Naive thymus-derived CD4-positive, alpha-beta T cell (primary cell): Measurements from ENCODE around the gene NOP9. TPM values are rescaled to one million over a fixed set of nuclear protein-coding genes. Genes with fewer than 3 reads are reported as not detected.

Source experiments
- ATAC-seq: fragments of 150-1000 bp; cut with Tn5 transposase; 2 replicates; pipeline ENCODE4 v1.10.0; 2021; ENCODE audit warnings: mild to moderate bottlenecking, moderate library complexity
- CTCF ChIA-PET: fragments of 350-600 bp; sonication (Branson Sonifier 250); formaldehyde crosslinking; loops from one replicate; lab custom pipeline; 2021; ENCODE audit warnings: antibody characterized with exemption; lab: Charles Lee
- POLR2A ChIA-PET: fragments of 350-600 bp; sonication (Branson Sonifier 250); formaldehyde crosslinking; loops from one replicate; lab custom pipeline; 2021; ENCODE audit warnings: antibody characterized with exemption, inconsistent platforms; lab: Charles Lee
- DNase-seq, 9 donors: peaks; one replicate each; pipeline versions ENCODE4 v3.0.0 to v3.0.0-alpha.2; 2020 to 2022; ENCODE audit warnings: mixed read lengths in 1 of 9
- H3K27ac ChIP-seq: one replicate; pipeline ENCODE4 v1.7.0; 2013; ENCODE audit warnings: mild to moderate bottlenecking, low read depth, low read length, moderate library complexity
- H3K27me3 ChIP-seq, 2 donors: one replicate each; pipeline ENCODE4 v1.7.0; 2013; ENCODE audit warnings: low read length in 2 of 2, mild to moderate bottlenecking in 2 of 2, moderate library complexity in 2 of 2; ENCODE audit not compliant: control insufficient read depth in 2 of 2, insufficient read depth in 2 of 2
- H3K36me3 ChIP-seq, 3 experiments: 1 replicate in 2 of 3; 2 replicates in 1 of 3; pipeline ENCODE4 v1.7.0; 2013; ENCODE audit warnings: low read length in 3 of 3, mild to moderate bottlenecking in 3 of 3, moderate library complexity in 1 of 3; ENCODE audit not compliant: insufficient read depth in 3 of 3, control insufficient read depth in 2 of 3
- H3K4me1 ChIP-seq, 2 donors: one replicate each; pipeline ENCODE4 v1.7.0; 2013; ENCODE audit warnings: low read length in 2 of 2, mild to moderate bottlenecking in 2 of 2, moderate library complexity in 1 of 2; ENCODE audit not compliant: control insufficient read depth in 2 of 2, insufficient read depth in 2 of 2
- H3K4me3 ChIP-seq: 2 replicates; pipeline ENCODE4 v1.7.0; 2013; ENCODE audit warnings: mild to moderate bottlenecking, low read length
- H3K9me3 ChIP-seq, 3 experiments: 1 replicate in 2 of 3; 2 replicates in 1 of 3; pipeline ENCODE4 v1.7.0; 2013; ENCODE audit warnings: low read length in 3 of 3; ENCODE audit not compliant: control insufficient read depth in 2 of 3
- H3K27ac Mint-ChIP-seq, 9 donors: one replicate each; pipeline ENCODE4 v1.8.0; 2020 to 2022; ENCODE audit warnings: mixed read lengths in 9 of 9, mild to moderate bottlenecking in 8 of 9, moderate library complexity in 5 of 9, inconsistent platforms in 2 of 9
- H3K27me3 Mint-ChIP-seq, 5 donors: one replicate each; pipeline ENCODE4 v1.8.0; 2021 to 2022; ENCODE audit warnings: mixed read lengths in 5 of 5, mild to moderate bottlenecking in 1 of 5
- H3K36me3 Mint-ChIP-seq, 5 donors: one replicate each; pipeline ENCODE4 v1.8.0; 2020 to 2022; ENCODE audit warnings: mixed read lengths in 5 of 5, mild to moderate bottlenecking in 3 of 5, inconsistent platforms in 1 of 5
- H3K4me1 Mint-ChIP-seq, 7 donors: one replicate each; pipeline ENCODE4 v1.8.0; 2020 to 2022; ENCODE audit warnings: mixed read lengths in 7 of 7, mild to moderate bottlenecking in 3 of 7, inconsistent platforms in 1 of 7
- H3K4me3 Mint-ChIP-seq, 10 donors: one replicate each; pipeline ENCODE4 v1.8.0; 2020 to 2022; ENCODE audit warnings: mild to moderate bottlenecking in 10 of 10, mixed read lengths in 10 of 10, moderate library complexity in 6 of 10, inconsistent platforms in 2 of 10
- H3K9me3 Mint-ChIP-seq, 11 donors: one replicate each; pipeline ENCODE4 v1.8.0; 2020 to 2022; ENCODE audit warnings: mixed read lengths in 11 of 11, mild to moderate bottlenecking in 4 of 11, inconsistent platforms in 1 of 11, moderate library complexity in 1 of 11
- intact Hi-C, 2 donors: fragments of 100-400 bp; cut with micrococcal nuclease; formaldehyde crosslinking; loops; one replicate each; pipeline ENCODE4 v1.15.1; 2023
- polyA plus RNA-seq, 2 donors: library from polyadenylated mRNA; unstranded; fragments of 300-500 nt; fragmentation: Illumina TruSeq; gene quantifications; one replicate each; pipeline ENCODE4 v1.2.3, GENCODE V29; 2021
- total RNA-seq, 6 experiments: library from RNA in 5 of 6; stranded (reverse) in 5 of 6; gene quantifications; 1 replicate in 5 of 6; 2 replicates in 1 of 6; pipeline ENCODE4 v1.2.3 and lab custom pipeline; 2021 to 2026

NOP9 gene
- total and polyA plus RNA-seq, 7 experiments from 2014 or later: 1.7 to 39.5 (median 23.9) TPM

DNA sequence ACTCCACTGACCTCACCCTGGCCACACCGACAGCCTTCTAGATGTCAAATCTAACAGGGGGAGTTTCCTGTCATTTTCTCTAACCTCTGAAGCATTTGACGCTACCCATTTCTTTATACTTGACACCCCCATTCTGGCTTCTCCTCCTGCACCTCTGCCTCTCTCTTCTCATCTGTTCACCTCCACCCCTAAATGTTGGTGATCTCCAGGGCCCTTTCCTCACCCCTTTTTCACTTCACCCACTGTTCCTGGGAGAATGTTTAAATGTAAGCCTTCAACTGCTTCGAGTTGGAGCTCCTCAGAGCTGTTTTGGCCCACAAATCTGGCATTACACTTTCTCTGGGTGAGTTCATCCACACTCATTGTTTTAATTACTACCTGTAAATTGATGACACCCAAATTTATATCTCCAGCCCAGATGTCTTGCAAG is 27.8 kb upstream of the NOP9 start:
- H3K27me3 Mint-ChIP-seq: no peaks in the 10 kb centered on the region
- peak overlapping the region; percentile 93 to 100 (median 98) for H3K27ac Mint-ChIP-seq
- H3K4me3 Mint-ChIP-seq: peak overlapping the region; percentile 76 to 95 (median 86)
- Histone ChIP-seq H3K4me1 (peaks cover 17 to 23% of the 10 kb centered on the region in 2 donors), H3K27ac (peak overlapping the region; percentile 98), H3K9me3 (no peaks in the 10 kb centered on the region), H3K36me3 (peaks cover 0 to 29% (median 0%) of the 10 kb centered on the region in 3 experiments), H3K4me3 (peak overlapping the region; percentile 16), H3K27me3 (no peaks in the 10 kb centered on the region)
- no peaks in the 10 kb centered on the region for H3K9me3 Mint-ChIP-seq
- CTCF ChIA-PET: interaction anchor here (1.3 to 4.0 kb wide), 8 partner anchors 25 to 61 kb away, joined by 3 to 24 read pairs (median 6); partner anchors contain the start of genes DHRS1, MDP1, NOP9 and TINF2
- no peak for DNase-seq
- no peak for ATAC-seq
- peaks cover 5 to 14% (median 6%) of the 10 kb centered on the region in 5 donors for H3K36me3 Mint-ChIP-seq
- intact Hi-C loops: loop anchor here (1.0 to 5.0 kb wide), 21 partner anchors 7 to 951 kb away; partner anchors contain the start of genes DHRS1 (in 2 of the 2), GMPR2 (in 2 of the 2), IPO4 (in 2 of the 2) and LTB4R2 (in 2 of the 2)
- peaks cover 32 to 53% (median 48%) of the 10 kb centered on the region in 7 donors for H3K4me1 Mint-ChIP-seq
- POLR2A ChIA-PET: interaction anchor here (0.6 to 4.8 kb wide), 20 partner anchors 8 to 165 kb away, joined by 3 to 87 read pairs (median 5); partner anchors contain the start of genes CHMP4A, CIDEB, DHRS1 and EMC9

DNA sequence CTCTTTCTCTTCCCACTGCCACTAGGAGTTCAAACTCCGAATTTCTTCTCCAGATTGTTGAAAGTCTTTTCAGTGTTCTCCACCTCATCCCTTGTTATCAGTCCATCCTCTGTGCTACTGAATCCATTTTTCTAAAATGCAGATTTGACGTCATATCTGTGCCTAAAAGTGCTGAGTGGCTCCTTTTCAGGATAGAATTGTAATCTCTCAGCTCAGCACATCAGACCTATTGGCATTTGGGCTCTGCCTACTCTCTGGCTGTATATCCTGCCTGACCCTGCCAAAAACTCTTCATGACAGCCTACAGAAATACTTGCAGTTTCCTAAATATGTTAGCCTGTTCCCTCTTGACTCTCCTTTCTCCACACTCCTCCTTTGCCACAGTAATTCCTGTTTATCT is 27.2 kb upstream of the NOP9 start:
- Mint-ChIP-seq H3K27me3 (no peaks in the 10 kb centered on the region), H3K4me1 (peaks cover 34 to 55% (median 45%) of the 10 kb centered on the region in 7 donors), H3K4me3 (peak overlapping the region; percentile 63 to 92 (median 80)), H3K9me3 (no peaks in the 10 kb centered on the region), H3K36me3 (peaks cover 0 to 9% (median under 1%) of the 10 kb centered on the region in 5 donors), H3K27ac (peak overlapping the region; percentile 93 to 100 (median 98))
- no peaks in the 10 kb centered on the region for H3K9me3 ChIP-seq
- peaks cover 17 to 23% of the 10 kb centered on the region in 2 donors for H3K4me1 ChIP-seq
- ATAC-seq: no peak
- DNase-seq: no peak
- H3K27me3 ChIP-seq: no peaks in the 10 kb centered on the region
- peaks cover 0 to 23% (median 0%) of the 10 kb centered on the region in 3 experiments for H3K36me3 ChIP-seq
- ChIA-PET POLR2A (interaction anchor here (0.6 to 4.8 kb wide), 11 partner anchors 9 to 165 kb away, joined by 3 to 87 read pairs (median 5); partner anchors contain the start of genes CHMP4A, CIDEB, DHRS1 and LTB4R), CTCF (interaction anchor here (1.3 to 4.0 kb wide), 6 partner anchors 25 to 57 kb away, joined by 3 to 24 read pairs (median 6); partner anchors contain the start of genes DHRS1, MDP1, NOP9 and TINF2)
- no peak overlapping the region for H3K4me3 ChIP-seq
- intact Hi-C loops: loop anchor here (5.0 kb wide), 2 partner anchors 40 to 705 kb away; partner anchors contain the start of genes AP1G2 (in 1 of the 2), LTB4R (in 1 of the 2) and LTB4R2 (in 1 of the 2)
- H3K27ac ChIP-seq: peak overlapping the region; percentile 98

DNA sequence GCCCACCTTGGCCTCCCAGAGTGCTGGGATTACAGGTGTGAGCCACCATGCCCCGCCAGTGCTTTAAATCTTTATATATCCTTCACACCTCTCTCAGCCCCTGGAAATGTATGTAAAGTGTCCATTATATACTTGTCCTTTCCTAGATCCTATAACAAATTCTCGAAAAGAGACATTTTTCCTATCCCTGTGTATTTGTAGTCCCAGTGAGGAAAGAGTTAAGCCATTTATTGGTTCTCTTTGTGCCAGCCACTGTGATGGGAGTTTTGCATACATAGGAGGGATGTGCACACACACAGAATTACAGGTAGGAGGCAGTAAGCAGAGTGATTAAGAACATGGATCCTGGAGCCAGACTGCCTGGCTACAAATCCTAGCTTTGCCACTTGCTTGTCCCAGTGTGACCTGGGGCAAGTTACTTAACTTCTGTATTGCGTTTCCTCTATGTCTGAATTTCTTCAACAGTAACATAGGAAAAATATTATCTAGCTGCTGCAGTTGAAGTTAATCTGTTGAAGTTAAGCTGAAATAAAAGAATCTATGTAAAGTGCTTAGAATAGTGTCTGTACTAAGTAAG is 26.1 kb upstream of the NOP9 start:
- Mint-ChIP-seq H3K4me3 (peak overlapping the region in 7 of 10 donors; percentile 24 to 84 (median 36)), H3K27ac (peak overlapping the region; percentile 75 to 100 (median 97)), H3K36me3 (peaks cover 0 to 9% (median 0%) of the 10 kb centered on the region in 5 donors), H3K9me3 (peaks cover 0 to under 1% (median 0%) of the 10 kb centered on the region in 11 donors), H3K27me3 (no peaks in the 10 kb centered on the region), H3K4me1 (peaks cover 39 to 59% (median 50%) of the 10 kb centered on the region in 7 donors)
- POLR2A ChIA-PET: interaction anchor here (0.7 to 1.2 kb wide), 10 partner anchors 27 to 159 kb away, joined by 3 to 5 read pairs (median 4); partner anchors contain the start of genes DCAF11, GMPR2, KHNYN and LTB4R
- CTCF ChIA-PET: interaction anchor here (0.7 to 1.4 kb wide), 5 partner anchors 21 to 209 kb away, joined by 3 to 4 read pairs (median 4); partner anchors contain the start of genes CIDEB and IRF9
- H3K36me3 ChIP-seq: peaks cover 0 to 14% (median 0%) of the 10 kb centered on the region in 3 experiments
- ATAC-seq (no peak), DNase-seq (no peak)
- H3K9me3 ChIP-seq: no peaks in the 10 kb centered on the region
- no peaks in the 10 kb centered on the region for H3K27me3 ChIP-seq
- peaks cover 17 to 23% of the 10 kb centered on the region in 2 donors for H3K4me1 ChIP-seq
- intact Hi-C loops: loop anchor here (5.0 kb wide), 2 partner anchors 39 to 706 kb away; partner anchors contain the start of genes AP1G2 (in 1 of the 2), LTB4R (in 1 of the 2) and LTB4R2 (in 1 of the 2)
- no peak overlapping the region for H3K4me3 ChIP-seq
- peak overlapping the region; percentile 98 for H3K27ac ChIP-seq

DNA sequence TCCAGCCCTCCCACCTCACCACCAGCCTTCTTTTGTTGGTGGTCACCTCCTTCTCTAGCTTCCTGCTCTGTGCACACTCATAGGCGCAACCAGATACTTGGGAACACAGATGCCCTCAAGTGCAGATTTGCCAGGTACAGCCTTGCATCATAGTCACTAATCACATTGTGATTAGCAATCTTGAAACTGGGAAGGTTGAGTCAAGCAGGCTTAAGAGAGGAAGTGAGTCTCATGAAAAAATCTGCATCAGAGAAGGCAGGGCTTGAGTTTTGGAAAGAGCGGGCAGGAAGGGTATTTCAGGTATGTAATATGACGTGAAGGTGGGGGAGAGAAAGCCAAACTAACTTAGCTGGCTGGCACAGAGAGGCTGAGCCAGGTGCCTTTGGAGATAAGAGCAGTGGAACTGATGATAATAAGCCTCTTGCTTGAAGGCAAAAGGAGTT is 25.5 kb upstream of the NOP9 start:
- peak overlapping the region; percentile 2 to 84 (median 36) for H3K4me3 Mint-ChIP-seq
- H3K36me3 Mint-ChIP-seq: peaks cover 0 to 9% (median 0%) of the 10 kb centered on the region in 5 donors
- Histone ChIP-seq H3K9me3 (no peaks in the 10 kb centered on the region), H3K27me3 (no peaks in the 10 kb centered on the region), H3K36me3 (peaks cover 0 to 8% (median 0%) of the 10 kb centered on the region in 3 experiments), H3K4me3 (no peak overlapping the region), H3K4me1 (peaks cover 18 to 28% of the 10 kb centered on the region in 2 donors), H3K27ac (peak overlapping the region; percentile 98)
- H3K27ac Mint-ChIP-seq: peak overlapping the region; percentile 75 to 100 (median 97)
- H3K9me3 Mint-ChIP-seq: peaks cover 0 to 3% (median 0%) of the 10 kb centered on the region in 11 donors
- H3K4me1 Mint-ChIP-seq: peaks cover 44 to 65% (median 56%) of the 10 kb centered on the region in 7 donors
- CTCF ChIA-PET: interaction anchor here (0.9 to 1.4 kb wide), 4 partner anchors 21 to 113 kb away, joined by 3 to 4 read pairs (median 4); partner anchors contain the start of genes CIDEB and IRF9
- intact Hi-C loops: loop anchor here (5.0 kb wide), 2 partner anchors 38 to 707 kb away; partner anchors contain the start of genes AP1G2 (in 1 of the 2), LTB4R (in 1 of the 2) and LTB4R2 (in 1 of the 2)
- POLR2A ChIA-PET: interaction anchor here (0.7 to 1.2 kb wide), 9 partner anchors 26 to 160 kb away, joined by 3 to 5 read pairs (median 4); partner anchors contain the start of genes DCAF11, KHNYN, LTB4R and NOP9
- DNase-seq: peak in 8 of 9 donors; percentile 46 to 85 (median 65)
- ATAC-seq: peak; percentile 16
- H3K27me3 Mint-ChIP-seq: no peaks in the 10 kb centered on the region

DNA sequence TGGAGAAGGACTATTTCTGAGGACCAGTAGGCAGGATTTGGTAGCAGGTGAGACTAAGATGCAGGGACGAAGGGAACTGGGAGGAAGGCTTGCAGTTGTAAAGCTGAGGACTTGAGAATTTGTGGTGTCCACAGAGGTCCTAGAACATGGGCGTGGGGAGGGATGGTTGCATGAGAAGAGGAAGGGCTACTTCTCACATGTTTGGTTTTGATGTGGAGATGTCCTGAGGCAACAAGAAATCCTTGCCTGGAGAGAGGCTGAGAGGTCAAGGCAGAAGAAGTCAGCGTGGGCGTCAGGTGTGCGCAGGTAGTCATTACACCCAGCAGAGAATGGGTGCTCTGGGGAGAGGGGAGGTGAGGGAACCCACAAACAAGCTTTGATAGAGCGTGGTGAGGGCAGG is 22.6 kb upstream of the NOP9 start:
- Mint-ChIP-seq H3K4me1 (peaks cover 53 to 63% (median 55%) of the 10 kb centered on the region in 7 donors), H3K4me3 (peak overlapping the region in 2 of 10 donors; percentile 6 to 50), H3K27me3 (no peaks in the 10 kb centered on the region), H3K9me3 (peaks cover 0 to 3% (median 0%) of the 10 kb centered on the region in 11 donors), H3K27ac (peak overlapping the region in 5 of 9 donors; percentile 4 to 74 (median 40)), H3K36me3 (peaks cover 0 to 6% (median 0%) of the 10 kb centered on the region in 5 donors)
- ATAC-seq: no peak
- Histone ChIP-seq H3K4me3 (no peak overlapping the region), H3K27me3 (no peaks in the 10 kb centered on the region), H3K9me3 (no peaks in the 10 kb centered on the region), H3K36me3 (no peaks in the 10 kb centered on the region), H3K4me1 (peaks cover 14 to 34% of the 10 kb centered on the region in 2 donors), H3K27ac (no peak overlapping the region)
- CTCF ChIA-PET: interaction anchor here (0.7 kb wide), 2 partner anchors 20 to 30 kb away, joined by 3 to 4 read pairs; no protein-coding TSS in a partner anchor
- intact Hi-C loops: no loop called here
- POLR2A ChIA-PET: interaction anchor here (1.5 to 2.2 kb wide), 3 partner anchors 20 to 35 kb away, joined by 3 to 6 read pairs (median 3); partner anchors contain the start of genes DHRS1, NOP9 and TINF2
- DNase-seq: no peak
